GM12878 (cell line): ENCODE measurements around the gene FAAP100. TPM values are rescaled to one million over a fixed set of nuclear protein-coding genes. Genes with fewer than 3 reads are reported as not detected.

Experiments used
- ATAC-seq: fragments of 200-7000 bp; cut with Tn5 transposase; 3 replicates; pipeline ENCODE4 v1.9.1; 2020; ENCODE audit warnings: mild to moderate bottlenecking, moderate library complexity
- BruUV-seq: library from RNA; stranded (reverse); fragments of 400-500 nt; replicated peaks from 2 replicates; lab custom pipeline; 2021; lab: Mats Ljungman, UMichigan
- CTCF ChIA-PET: fragments of 300-600 bp; sonication (Branson Sonifier 250); formaldehyde crosslinking; extraction: SDS; loops from one replicate; lab custom pipeline; 2021; ENCODE audit warnings: inconsistent platforms; lab: Yijun Ruan, JAX
- POLR2A ChIA-PET: fragments of 350-600 bp; formaldehyde crosslinking; extraction: SDS; loops from one replicate; lab custom pipeline; 2021; ENCODE audit warnings: inconsistent platforms; lab: Charles Lee
- RAD21 ChIA-PET: fragments of 300-600 bp; sonication (Branson Sonifier 250); formaldehyde crosslinking; loops from one replicate; lab custom pipeline; 2023; ENCODE audit warnings: antibody characterized with exemption; ENCODE audit not compliant: unreplicated experiment; lab: Charles Lee
- SMC1A ChIA-PET: fragments of 300-600 bp; sonication (Branson Sonifier 250); formaldehyde crosslinking; loops from one replicate; lab custom pipeline; 2023; ENCODE audit not compliant: unreplicated experiment, uncharacterized antibody; lab: Charles Lee
- DNase-seq: peaks from one replicate; pipeline ENCODE4 v3.0.0-alpha.2; 2011; ENCODE audit warnings: low read depth, low spot score
- FAIRE-seq: peaks from 3 replicates; lab custom pipeline; 2011; peaks lifted over from hg19 to GRCh38; lab: Jason Lieb, UNC
- H2AFZ ChIP-seq: 2 replicates; pipeline ENCODE4 v1.6.0; 2011; ENCODE audit warnings: low read depth, low read length, control low read depth; ENCODE audit not compliant: control insufficient read depth
- H3K27ac ChIP-seq: 2 replicates; pipeline ENCODE4 v1.5.1; 2011; ENCODE audit warnings: control low read depth; ENCODE audit not compliant: control insufficient read depth, insufficient read depth
- H3K27me3 ChIP-seq, 2 experiments: replicated peaks in 1 of 2; 2 replicates each; pipeline versions ENCODE4 v1.6.0 to v1.6.1; 2011; ENCODE audit warnings: low read length in 1 of 2; ENCODE audit not compliant: control insufficient read depth in 2 of 2, insufficient read depth in 2 of 2
- H3K36me3 ChIP-seq, 2 experiments: 2 replicates each; pipeline ENCODE4 v1.5.1; 2011; ENCODE audit warnings: low read length in 1 of 2; ENCODE audit not compliant: control insufficient read depth in 2 of 2, insufficient read depth in 2 of 2
- H3K4me1 ChIP-seq: 2 replicates; pipeline ENCODE4 v1.6.1; 2011; ENCODE audit warnings: mild to moderate bottlenecking, low read length, moderate library complexity, mixed read lengths; ENCODE audit not compliant: control insufficient read depth, insufficient read depth
- H3K4me2 ChIP-seq: 2 replicates; pipeline ENCODE4 v1.6.0; 2011; ENCODE audit warnings: control low read depth; ENCODE audit not compliant: control insufficient read depth, insufficient read depth
- H3K4me3 ChIP-seq: fragments of 200-600 bp; sonication (generic); 2 replicates; pipeline ENCODE4 v1.5.1; 2016
- H3K79me2 ChIP-seq: 2 replicates; pipeline ENCODE4 v1.6.0; 2011; ENCODE audit warnings: low read length; ENCODE audit not compliant: control insufficient read depth, insufficient read depth
- H3K9ac ChIP-seq: 2 replicates; pipeline ENCODE4 v1.8.0; 2011; ENCODE audit warnings: low read length, control low read depth, mixed read lengths; ENCODE audit not compliant: control insufficient read depth, insufficient read depth
- H3K9me3 ChIP-seq: replicated peaks from 3 replicates; pipeline ENCODE4 v1.5.1; 2011; ENCODE audit warnings: mild to moderate bottlenecking, low read length; ENCODE audit not compliant: control insufficient read depth, insufficient read depth
- H4K20me1 ChIP-seq: 2 replicates; pipeline ENCODE4 v1.6.0; 2011; ENCODE audit not compliant: control insufficient read depth, insufficient read depth
- BCL11A ChIP-seq: IDR thresholded peaks from 2 replicates; pipeline ENCODE4 v1.6.1; 2011; ENCODE audit warnings: low read depth, low read length
- FOXK2 ChIP-seq: fragments of 450-650 bp; IDR thresholded peaks from 2 replicates; pipeline ENCODE4 v1.6.1; 2017; ENCODE audit warnings: mild to moderate bottlenecking, moderate library complexity
- NR2C2 ChIP-seq: IDR thresholded peaks from 2 replicates; pipeline ENCODE4 v1.6.1; 2011; ENCODE audit warnings: borderline replicate concordance, low read depth; ENCODE audit not compliant: control insufficient read depth, insufficient read length
- RUNX3 ChIP-seq: IDR thresholded peaks from 2 replicates; pipeline ENCODE4 v1.6.1; 2012; ENCODE audit warnings: low read length, inconsistent platforms
- ZNF687 ChIP-seq: fragments of 450-650 bp; IDR thresholded peaks from 2 replicates; pipeline ENCODE4 v1.6.1; 2017; ENCODE audit warnings: mild to moderate bottlenecking, moderate library complexity
- WGBS: methylation state at CpG from one replicate; pipeline ENCODE4 v1.1.6; 2016; ENCODE audit warnings: low lambda C conversion rate; ENCODE audit not compliant: insufficient replicate concordance, insufficient coverage; ENCODE audit errors: missing lambda C conversion rate; 5-methylcytosine and 5-hydroxymethylcytosine counted together
- in situ Hi-C: fragments of 300-500 bp; cut with MboI; formaldehyde crosslinking; loops from 9 replicates; pipeline ENCODE4 v1.14.3; 2018; ENCODE audit warnings: mixed read lengths
- intact Hi-C: fragments of 100-400 bp; cut with micrococcal nuclease; formaldehyde crosslinking; loops from one replicate; pipeline ENCODE4 v1.14.2; 2022; ENCODE audit not compliant: unreplicated experiment
- polyA plus RNA-seq, 11 experiments: library from polyadenylated mRNA; depleted of rRNA in 4 of 11; unstranded in 6 of 11; stranded (reverse) in 5 of 11; fragments of >200 nt; fragmentation: Nextera tagmentation in 4 of 11; fragmentation: Illumina TruSeq in 1 of 11; extraction: Ambion mirVana in 4 of 11; extraction: Trizol in 1 of 11; gene quantifications; 1 replicate in 1 of 11; 2 replicates in 10 of 11; pipeline versions ENCODE4 v1.2.1 to v1.2.3, GENCODE V29; 2011 to 2016; ENCODE audit warnings: inconsistent platforms in 2 of 11, missing spikeins in 2 of 11, low read depth in 1 of 11
- total RNA-seq, 4 experiments: library from RNA; depleted of rRNA in 3 of 4; stranded (reverse); fragments of >200 nt in 3 of 4; fragmentation: Illumina TruSeq in 1 of 4; extraction: Trizol in 1 of 4; gene quantifications; 2 replicates each; pipeline versions ENCODE4 v1.2.1 to v1.2.3, GENCODE V29; 2013 to 2021

Gene FAAP100
- total and polyA plus RNA-seq, 10 of the 15 experiments (the other 5 are each of a cell fraction or from before 2014, with no cell fraction given), result 0.11 to 46.2 (median 17.1) TPM

GRCh38 chr17:81539961-81540675, 12.0 kb downstream of the FAAP100 start:
- ChIA-PET CTCF (no interaction called here), RAD21 (no interaction called here), SMC1A (no interaction called here), POLR2A (no interaction called here)
- in situ Hi-C loops (no loop called here), intact Hi-C loops (no loop called here)
- no peak overlapping the region for H3K4me2 ChIP-seq
- no peaks in the 10 kb centered on the region for H3K4me1 ChIP-seq
- BruUV-seq, result no TSS peak
- no peak for TF ChIP-seq ZNF687
- no peak for TF ChIP-seq BCL11A
- no peak for TF ChIP-seq RUNX3
- TF ChIP-seq FOXK2, result no peak
- no peak for TF ChIP-seq NR2C2
- no peak for DNase-seq
- H3K79me2 ChIP-seq, result no peaks in the 10 kb centered on the region
- no peak overlapping the region for H3K4me3 ChIP-seq
- H3K27ac ChIP-seq, result no peak overlapping the region
- ATAC-seq, result no peak
- H2AFZ ChIP-seq, result no peak overlapping the region
- no peaks in the 10 kb centered on the region; a peak in 2 of 4 replicates for H3K27me3 ChIP-seq
- no peaks in the 10 kb centered on the region for H3K9me3 ChIP-seq
- no peaks in the 10 kb centered on the region for H4K20me1 ChIP-seq
- H3K9ac ChIP-seq, result no peak overlapping the region
- WGBS, result 96% methylated on average over 27 of the region's 28 CpGs
- peaks cover 4 to 11% of the 10 kb centered on the region in 2 experiments; a peak in 3 of 4 replicates for H3K36me3 ChIP-seq
- FAIRE-seq, result no peak
